NT2/D1 (cell line): ENCODE measurements around the gene SLC39A11.

Experiments
- SUZ12 ChIP-seq: IDR thresholded peaks from 2 replicates; pipeline ENCODE4 v1.6.1; 2011; ENCODE audit not compliant: insufficient read length, insufficient read depth; ENCODE audit errors: extremely low read depth
- YY1 ChIP-seq: IDR thresholded peaks from 2 replicates; pipeline ENCODE4 v1.6.1; 2011; ENCODE audit not compliant: insufficient read length, insufficient read depth
- ZNF274 ChIP-seq: IDR thresholded peaks from 2 replicates; pipeline ENCODE4 v1.6.1; 2011; ENCODE audit warnings: mild to moderate bottlenecking, low read depth, low read length

- TF ChIP-seq YY1: no peak
- TF ChIP-seq SUZ12: no peak
- TF ChIP-seq ZNF274: no peak
Measured at GRCh38 chr17:72614871-72615626, 477.4 kb downstream of the SLC39A11 start.
